Colonic mucosa (tissue), 4 donors: ENCODE results near the gene SHISAL1. TPM values are rescaled to one million over a fixed set of nuclear protein-coding genes. Genes with fewer than 3 reads are reported as not detected.

Source experiments
- DNase-seq: peaks from one replicate; pipeline ENCODE4 v3.0.0-alpha.2; 2020
- H3K27ac ChIP-seq: fragments of 200-600 bp; one replicate; pipeline ENCODE4 v1.8.0; 2021
- H3K27me3 ChIP-seq: fragments of 200-600 bp; one replicate; pipeline ENCODE4 v1.8.0; 2021
- H3K36me3 ChIP-seq: fragments of 200-600 bp; one replicate; pipeline ENCODE4 v1.8.0; 2021
- H3K4me1 ChIP-seq: fragments of 200-600 bp; one replicate; pipeline ENCODE4 v1.8.0; 2021; ENCODE audit warnings: mild to moderate bottlenecking
- H3K4me3 ChIP-seq: fragments of 200-600 bp; one replicate; pipeline ENCODE4 v1.8.0; 2021
- H3K9ac ChIP-seq, 2 donors: one replicate each; pipeline ENCODE4 v1.7.0; 2013; ENCODE audit warnings: control low read depth in 2 of 2, low read depth in 2 of 2, low read length in 2 of 2
- H3K9me3 ChIP-seq: fragments of 200-600 bp; one replicate; pipeline ENCODE4 v1.8.0; 2021
- CTCF ChIP-seq: fragments of 200-600 bp; IDR thresholded peaks from one replicate; pipeline ENCODE4 v1.8.0; 2022; ENCODE audit warnings: antibody characterized with exemption, mild to moderate bottlenecking
- intact Hi-C: fragments of 100-400 bp; cut with DNase I; formaldehyde crosslinking; loops from one replicate; pipeline ENCODE4 v1.14.1; 2022
- total RNA-seq, 2 donors: library from RNA; stranded (reverse); fragmentation: NEBNext Ultra II Directional in 1 of 2; extraction: Animal tissue kit (Norgen Biotek cat#: 25700) in 1 of 2; gene quantifications; one replicate each; pipeline ENCODE4 v1.2.1, GENCODE V29; 2021
- donor health status: healthy.
- donor health status: DM: no; HTN: no; CAD: no.
- donor health status: DM: no; HTN: no; CAD: no.

The SHISAL1 gene
- total RNA-seq, 2 donors from 2014 or later = 0.27 to 6.6 TPM

GRCh38 chr22:44353041-44353440 is 40.3 kb upstream of the SHISAL1 start:
- no peaks in the 10 kb centered on the region for H3K27me3 ChIP-seq
- DNase-seq = no peak
- intact Hi-C loops = no loop called here
- no peaks in the 10 kb centered on the region for H3K9me3 ChIP-seq
- H3K4me3 ChIP-seq = no peak overlapping the region
- no peaks in the 10 kb centered on the region for H3K4me1 ChIP-seq
- no peak overlapping the region for H3K9ac ChIP-seq
- no peak overlapping the region for H3K27ac ChIP-seq
- H3K36me3 ChIP-seq = no peaks in the 10 kb centered on the region
- no peak for TF ChIP-seq CTCF

GRCh38 chr22:44352378-44353035 is 39.8 kb upstream of the SHISAL1 start:
- H3K27me3 ChIP-seq = no peaks in the 10 kb centered on the region
- no peaks in the 10 kb centered on the region for H3K4me1 ChIP-seq
- no peaks in the 10 kb centered on the region for H3K36me3 ChIP-seq
- H3K9me3 ChIP-seq = no peaks in the 10 kb centered on the region
- intact Hi-C loops = no loop called here
- no peak for TF ChIP-seq CTCF
- no peak overlapping the region for H3K4me3 ChIP-seq
- no peak overlapping the region for H3K27ac ChIP-seq
- H3K9ac ChIP-seq = no peak overlapping the region
- no peak for DNase-seq

GRCh38 chr22:44351685-44352377 is 39.1 kb upstream of the SHISAL1 start:
- no peak for DNase-seq
- intact Hi-C loops = no loop called here
- no peak for TF ChIP-seq CTCF

GRCh38 chr22:44351037-44351436 is 38.3 kb upstream of the SHISAL1 start:
- no peak overlapping the region for H3K27ac ChIP-seq
- H3K4me3 ChIP-seq = no peak overlapping the region
- no peak for TF ChIP-seq CTCF
- no peak for DNase-seq
- intact Hi-C loops = no loop called here
- no peak overlapping the region for H3K9ac ChIP-seq
- no peaks in the 10 kb centered on the region for H3K9me3 ChIP-seq
- H3K36me3 ChIP-seq = no peaks in the 10 kb centered on the region
- no peaks in the 10 kb centered on the region for H3K4me1 ChIP-seq
- H3K27me3 ChIP-seq = no peaks in the 10 kb centered on the region

More at GRCh38 chr22:44351685-44352377, 39.1 kb upstream of the SHISAL1 start:
- H3K27ac ChIP-seq = no peak overlapping the region
- no peaks in the 10 kb centered on the region for H3K36me3 ChIP-seq
- H3K4me1 ChIP-seq = no peaks in the 10 kb centered on the region
- H3K9me3 ChIP-seq = no peaks in the 10 kb centered on the region
- no peak overlapping the region for H3K4me3 ChIP-seq
- H3K27me3 ChIP-seq = no peaks in the 10 kb centered on the region
- H3K9ac ChIP-seq = no peak overlapping the region

GRCh38 chr22:44349594-44349993 is 36.8 kb upstream of the SHISAL1 start:
- TF ChIP-seq CTCF = no peak
- intact Hi-C loops = no loop called here
- no peak for DNase-seq
- no peaks in the 10 kb centered on the region for H3K4me1 ChIP-seq
- no peaks in the 10 kb centered on the region for H3K27me3 ChIP-seq
- no peak overlapping the region for H3K9ac ChIP-seq
- H3K36me3 ChIP-seq = no peaks in the 10 kb centered on the region
- H3K4me3 ChIP-seq = no peak overlapping the region
- no peaks in the 10 kb centered on the region for H3K9me3 ChIP-seq
- no peak overlapping the region for H3K27ac ChIP-seq
